ENCODE measurements around the gene FKBP3. TPM values are rescaled to one million over a fixed set of nuclear protein-coding genes. Genes with fewer than 3 reads are reported as not detected.

Gene FKBP3
- total RNA-seq, 2 donors from 2014 or later = 44.6 to 58.8 TPM

DNA sequence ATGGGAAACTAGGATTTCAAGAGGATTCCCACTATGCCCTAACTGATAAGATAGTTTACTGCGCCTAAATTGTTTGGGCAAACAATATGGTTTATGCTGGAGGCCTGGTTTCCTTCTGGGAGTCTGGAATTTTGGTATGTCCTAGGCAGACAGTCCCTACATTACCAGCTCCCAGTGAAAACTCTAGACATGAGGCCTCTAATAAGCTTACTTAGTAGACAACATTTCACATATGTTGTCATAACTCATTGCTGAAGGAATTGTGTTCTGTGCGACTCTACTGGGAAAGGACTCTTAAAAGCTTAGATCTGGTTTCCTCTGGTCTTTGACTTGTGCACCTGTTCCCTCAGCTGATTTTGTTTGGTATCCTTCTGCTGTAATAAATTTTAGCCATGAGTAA is 68.3 kb downstream of the FKBP3 start:
- Histone ChIP-seq H3K27me3 (no peaks in the 10 kb centered on the region), H3K36me3 (no peaks in the 10 kb centered on the region), H3K9ac (ENCODE audit: low read depth in 2 of 2, low read length in 2 of 2) (no peak overlapping the region), H3K4me3 (no peak overlapping the region), H3K27ac (no peak overlapping the region), H3K9me3 (no peaks in the 10 kb centered on the region), H3K4me1 (no peaks in the 10 kb centered on the region)
- DNase-seq = no peak
- TF ChIP-seq, protein P1, sequence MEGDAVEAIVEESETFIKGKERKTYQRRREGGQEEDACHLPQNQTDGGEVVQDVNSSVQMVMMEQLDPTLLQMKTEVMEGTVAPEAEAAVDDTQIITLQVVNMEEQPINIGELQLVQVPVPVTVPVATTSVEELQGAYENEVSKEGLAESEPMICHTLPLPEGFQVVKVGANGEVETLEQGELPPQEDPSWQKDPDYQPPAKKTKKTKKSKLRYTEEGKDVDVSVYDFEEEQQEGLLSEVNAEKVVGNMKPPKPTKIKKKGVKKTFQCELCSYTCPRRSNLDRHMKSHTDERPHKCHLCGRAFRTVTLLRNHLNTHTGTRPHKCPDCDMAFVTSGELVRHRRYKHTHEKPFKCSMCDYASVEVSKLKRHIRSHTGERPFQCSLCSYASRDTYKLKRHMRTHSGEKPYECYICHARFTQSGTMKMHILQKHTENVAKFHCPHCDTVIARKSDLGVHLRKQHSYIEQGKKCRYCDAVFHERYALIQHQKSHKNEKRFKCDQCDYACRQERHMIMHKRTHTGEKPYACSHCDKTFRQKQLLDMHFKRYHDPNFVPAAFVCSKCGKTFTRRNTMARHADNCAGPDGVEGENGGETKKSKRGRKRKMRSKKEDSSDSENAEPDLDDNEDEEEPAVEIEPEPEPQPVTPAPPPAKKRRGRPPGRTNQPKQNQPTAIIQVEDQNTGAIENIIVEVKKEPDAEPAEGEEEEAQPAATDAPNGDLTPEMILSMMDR (IDR thresholded peaks at IDR 0.05) = no peak
- intact Hi-C loops (cut with DNase I) = no loop called here

Other genes starting within 250 kb of the FKBP3 start
- 10 to 100 TPM; 10.5 to 18.6 TPM for gene KLHL28, start 172.5 kb downstream of the FKBP3 start, total RNA-seq
- 10 to 100 TPM in 1 of 2 donors, 1 to 10 TPM in 1; 8.8 to 10.7 TPM for gene TOGARAM1, start 172.3 kb downstream of the FKBP3 start, total RNA-seq
- 10 to 100 TPM; 22.3 to 33.4 TPM for gene PRPF39, start 50.4 kb downstream of the FKBP3 start, total RNA-seq
- gene FANCM, start 1.4 kb upstream of the FKBP3 start, total RNA-seq = 1 to 10 TPM; 4.7 to 8.8 TPM
- 10 to 100 TPM; 18.8 to 30.0 TPM for gene MIS18BP1, start 118.7 kb upstream of the FKBP3 start, total RNA-seq